NT2/D1 (cell line): Measurements from ENCODE around the gene PDLIM3.

Source experiments
- DNase-seq: peaks from one replicate; pipeline ENCODE4 v3.0.0-alpha.2; 2011; ENCODE audit warnings: low read depth, low spot score
- H3K27me3 ChIP-seq: 2 replicates; pipeline ENCODE4 v1.6.0; 2011; ENCODE audit warnings: mild to moderate bottlenecking; ENCODE audit not compliant: insufficient read length, insufficient read depth
- H3K36me3 ChIP-seq: 2 replicates; pipeline ENCODE4 v1.6.1; 2011; ENCODE audit warnings: mild to moderate bottlenecking, low read length, mixed read lengths; ENCODE audit not compliant: insufficient read depth, insufficient read length
- H3K4me1 ChIP-seq: 2 replicates; pipeline ENCODE4 v1.5.1; 2011; ENCODE audit not compliant: insufficient read depth, insufficient read length
- H3K4me3 ChIP-seq: 2 replicates; pipeline ENCODE4 v1.5.1; 2011; ENCODE audit warnings: low read depth; ENCODE audit not compliant: insufficient read length
- H3K9ac ChIP-seq: 2 replicates; pipeline ENCODE4 v1.6.0; 2011; ENCODE audit warnings: low read depth; ENCODE audit not compliant: insufficient read length
- H3K9me3 ChIP-seq: 2 replicates; pipeline ENCODE4 v1.5.1; 2011; ENCODE audit warnings: mild to moderate bottlenecking, low read length; ENCODE audit not compliant: insufficient read depth
- SUZ12 ChIP-seq: IDR thresholded peaks from 2 replicates; pipeline ENCODE4 v1.6.1; 2011; ENCODE audit not compliant: insufficient read length, insufficient read depth; ENCODE audit errors: extremely low read depth
- YY1 ChIP-seq: IDR thresholded peaks from 2 replicates; pipeline ENCODE4 v1.6.1; 2011; ENCODE audit not compliant: insufficient read length, insufficient read depth
- ZNF274 ChIP-seq: IDR thresholded peaks from 2 replicates; pipeline ENCODE4 v1.6.1; 2011; ENCODE audit warnings: mild to moderate bottlenecking, low read depth, low read length

The PDLIM3 gene

DNA sequence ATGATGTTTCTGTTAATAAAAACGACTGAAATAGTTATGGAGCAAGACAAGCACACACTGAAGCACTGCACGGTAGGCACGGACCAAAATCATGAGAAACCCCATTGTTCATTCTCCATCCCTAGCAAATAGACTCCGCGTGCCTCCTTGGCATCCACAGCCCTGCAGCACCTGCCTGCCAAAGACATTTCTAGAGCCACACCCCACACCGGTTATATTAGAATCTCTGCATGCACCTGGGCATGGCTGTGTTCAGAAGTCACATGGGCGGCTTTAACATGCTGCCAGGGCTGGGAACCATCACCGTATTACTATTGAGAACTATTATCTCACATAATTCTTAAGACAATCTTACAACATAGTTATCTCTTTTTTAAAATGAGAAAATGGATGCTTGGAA lies 5.9 kb downstream of the PDLIM3 start:
- no peaks in the 10 kb centered on the region for H3K36me3 ChIP-seq
- H3K9ac ChIP-seq, result no peak overlapping the region
- no peak for DNase-seq
- no peaks in the 10 kb centered on the region for H3K9me3 ChIP-seq
- H3K4me3 ChIP-seq, result no peak overlapping the region
- no peaks in the 10 kb centered on the region for H3K4me1 ChIP-seq
- H3K27me3 ChIP-seq, result peaks cover 5% of the 10 kb centered on the region
- TF ChIP-seq SUZ12 (no peak), ZNF274 (no peak), YY1 (no peak)

- no peaks in the 10 kb centered on the region for H3K9me3 ChIP-seq
- no peak for DNase-seq
- no peak for TF ChIP-seq SUZ12
- no peak for TF ChIP-seq YY1
- no peak for TF ChIP-seq ZNF274
- H3K9ac ChIP-seq, result no peak overlapping the region
- no peaks in the 10 kb centered on the region for H3K27me3 ChIP-seq
- no peak overlapping the region for H3K4me3 ChIP-seq
- H3K36me3 ChIP-seq, result no peaks in the 10 kb centered on the region
- no peaks in the 10 kb centered on the region for H3K4me1 ChIP-seq
These were observed 10.1 kb downstream of the PDLIM3 start for GRCh38 chr4:185524888-185525863.

DNA sequence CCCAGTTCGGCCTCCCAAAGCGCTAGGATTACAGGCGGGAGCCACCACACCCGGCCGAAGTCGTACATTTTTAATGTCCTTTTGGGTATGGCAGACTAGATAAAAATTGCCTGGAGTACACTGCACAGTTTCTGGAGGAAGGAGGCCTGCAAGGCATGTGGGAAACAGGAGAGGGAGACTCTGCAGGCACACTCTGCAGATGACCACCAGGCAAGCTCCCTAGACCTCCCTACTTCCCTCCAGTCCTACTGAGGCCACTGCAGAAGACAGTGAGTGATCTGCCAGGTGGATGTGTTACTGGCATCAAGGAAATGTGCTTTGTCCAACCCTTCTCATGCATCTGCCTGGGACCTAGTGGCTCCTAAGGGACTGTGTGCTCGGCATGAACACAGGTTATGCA lies 11.4 kb downstream of the PDLIM3 start:
- H3K4me1 ChIP-seq, result no peaks in the 10 kb centered on the region
- H3K27me3 ChIP-seq, result no peaks in the 10 kb centered on the region
- H3K36me3 ChIP-seq, result no peaks in the 10 kb centered on the region
- no peaks in the 10 kb centered on the region for H3K9me3 ChIP-seq
- DNase-seq, result no peak
- H3K9ac ChIP-seq, result no peak overlapping the region
- TF ChIP-seq YY1, result no peak
- TF ChIP-seq ZNF274, result no peak
- TF ChIP-seq SUZ12, result no peak
- no peak overlapping the region for H3K4me3 ChIP-seq

- Histone ChIP-seq H3K36me3 (no peaks in the 10 kb centered on the region), H3K9ac (no peak overlapping the region), H3K9me3 (no peaks in the 10 kb centered on the region), H3K4me1 (no peaks in the 10 kb centered on the region), H3K4me3 (no peak overlapping the region), H3K27me3 (no peaks in the 10 kb centered on the region)
- TF ChIP-seq SUZ12 (no peak), ZNF274 (no peak), YY1 (no peak)
- no peak for DNase-seq
These were observed 12.9 kb downstream of the PDLIM3 start for GRCh38 chr4:185522451-185522850.

GRCh38 chr4:185520119-185520518 lies 15.2 kb downstream of the PDLIM3 start:
- TF ChIP-seq YY1 (no peak), ZNF274 (no peak), SUZ12 (no peak)
- Histone ChIP-seq H3K36me3 (no peaks in the 10 kb centered on the region), H3K27me3 (no peaks in the 10 kb centered on the region), H3K4me3 (no peak overlapping the region), H3K9ac (no peak overlapping the region), H3K9me3 (no peaks in the 10 kb centered on the region), H3K4me1 (no peaks in the 10 kb centered on the region)
- no peak for DNase-seq

DNA sequence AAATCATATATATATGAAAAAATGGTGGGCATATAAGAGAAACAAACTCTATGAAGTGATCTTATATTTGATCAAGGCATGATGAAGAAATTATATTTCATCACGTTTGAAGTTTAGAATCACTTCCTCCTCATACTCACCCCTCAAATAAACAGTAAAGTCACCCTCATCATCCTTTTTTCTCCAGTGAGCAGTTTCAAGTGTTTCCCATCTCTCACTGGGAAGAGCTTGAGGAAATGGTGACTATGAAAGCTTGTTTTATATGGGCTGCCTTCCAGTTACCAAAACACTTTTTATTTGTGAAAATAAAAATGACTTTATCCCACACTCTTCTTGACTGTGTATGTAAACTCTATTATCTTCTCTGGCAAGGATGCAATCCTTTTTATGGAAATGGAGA lies 16.8 kb downstream of the PDLIM3 start:
- no peak overlapping the region for H3K4me3 ChIP-seq
- no peaks in the 10 kb centered on the region for H3K9me3 ChIP-seq
- H3K27me3 ChIP-seq, result no peaks in the 10 kb centered on the region
- no peak for DNase-seq
- TF ChIP-seq YY1 (no peak), SUZ12 (no peak), ZNF274 (no peak)
- H3K4me1 ChIP-seq, result no peaks in the 10 kb centered on the region
- H3K9ac ChIP-seq, result no peak overlapping the region
- no peaks in the 10 kb centered on the region for H3K36me3 ChIP-seq

- no peaks in the 10 kb centered on the region for H3K9me3 ChIP-seq
- H3K9ac ChIP-seq, result no peak overlapping the region
- no peaks in the 10 kb centered on the region for H3K36me3 ChIP-seq
- H3K4me3 ChIP-seq, result no peak overlapping the region
- TF ChIP-seq SUZ12 (no peak), YY1 (no peak), ZNF274 (no peak)
- no peaks in the 10 kb centered on the region for H3K27me3 ChIP-seq
- DNase-seq, result no peak
- no peaks in the 10 kb centered on the region for H3K4me1 ChIP-seq
These were observed 17.2 kb downstream of the PDLIM3 start for GRCh38 chr4:185518069-185518468.
